HG03097 (cell line): ENCODE results near the gene CERT1.

Source experiments
- ATAC-seq: cut with Tn5 transposase; IDR thresholded peaks from one replicate; pipeline ENCODE4 v1.9.1; 2021; ENCODE audit not compliant: unreplicated experiment, low FRiP score

The CERT1 gene

DNA sequence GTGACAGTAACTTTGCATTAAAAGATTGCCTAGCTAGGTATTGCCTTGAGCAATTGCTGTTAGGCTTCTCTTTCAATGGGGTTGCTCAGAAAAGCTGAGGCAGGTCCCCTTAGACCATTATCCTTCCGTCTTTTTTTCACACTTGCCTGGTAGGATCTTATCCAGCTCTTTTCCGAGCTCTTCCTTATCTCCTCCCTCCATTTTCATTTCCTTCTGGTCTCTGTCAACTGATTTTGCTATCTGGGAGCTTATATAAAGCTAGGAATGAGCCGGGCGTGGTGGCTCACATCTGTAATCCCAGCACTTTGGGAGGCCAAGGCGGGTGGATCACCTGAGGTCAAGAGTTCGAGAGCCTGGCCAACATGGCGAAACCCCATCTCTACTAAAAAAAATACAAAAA lies 181.0 kb downstream of the CERT1 start:
- ATAC-seq = no peak
